GM21529 (cell line): ENCODE data around the gene SLC7A14.

ENCODE experiments used
- ATAC-seq: cut with Tn5 transposase; IDR thresholded peaks from one replicate; pipeline ENCODE4 v1.9.1; 2021; ENCODE audit not compliant: unreplicated experiment

Gene SLC7A14

DNA sequence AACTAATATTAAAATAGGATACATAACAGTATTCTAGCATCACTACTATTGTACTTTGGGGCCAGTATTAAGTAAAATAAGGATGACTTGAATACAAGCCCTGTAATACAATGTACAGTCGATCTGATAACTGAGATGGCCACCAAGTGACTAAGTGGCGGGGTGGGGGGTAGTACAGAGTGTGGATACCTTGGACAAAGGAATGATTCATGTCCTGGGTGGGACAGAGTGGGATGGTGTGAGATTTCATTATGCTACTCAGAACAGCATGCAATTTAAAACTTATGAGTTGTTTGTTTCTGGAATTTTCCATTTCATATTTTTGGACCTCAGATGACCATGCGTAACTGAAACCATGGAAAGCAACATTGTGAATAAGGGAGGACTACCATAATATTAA, 46.0 kb downstream of the SLC7A14 start:
- no peak for ATAC-seq

DNA sequence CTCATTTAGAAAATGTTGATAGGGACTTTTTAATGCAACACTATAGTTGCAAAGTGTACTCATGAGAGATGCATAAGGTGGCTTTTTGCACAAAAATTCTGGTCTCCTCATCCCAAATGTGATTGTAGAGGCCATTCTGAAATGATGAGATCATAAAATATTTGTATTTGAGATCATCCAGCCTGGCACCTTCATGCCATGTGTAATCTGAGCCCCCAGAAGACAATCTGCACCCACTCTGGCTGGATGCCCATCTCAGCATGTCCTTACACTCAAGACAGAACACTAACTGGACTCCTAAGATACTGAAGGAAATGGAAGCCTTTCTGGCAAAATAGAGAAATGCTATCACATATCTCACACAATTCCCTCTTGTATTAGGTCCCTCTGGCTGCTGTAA, 49.2 kb downstream of the SLC7A14 start:
- no peak for ATAC-seq

DNA sequence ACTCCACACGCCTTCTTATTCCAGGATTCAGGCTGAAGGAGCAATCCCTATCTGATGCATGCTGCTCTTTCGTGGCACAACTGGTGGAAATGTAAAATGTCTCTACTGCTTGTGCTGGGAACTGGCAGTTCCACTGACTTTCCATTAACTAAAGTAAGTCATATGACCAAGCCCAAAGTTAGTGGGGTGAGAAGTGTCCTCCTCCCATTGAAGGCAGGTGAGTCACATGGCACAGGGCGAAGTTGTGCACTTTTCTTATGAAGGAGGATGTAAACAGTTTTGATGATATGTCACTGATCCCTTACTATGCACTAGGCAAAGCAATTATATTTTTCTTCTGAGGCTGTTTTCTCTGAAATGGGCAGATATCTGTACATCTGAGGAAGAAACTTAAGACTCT, 51.6 kb downstream of the SLC7A14 start:
- no peak for ATAC-seq

DNA sequence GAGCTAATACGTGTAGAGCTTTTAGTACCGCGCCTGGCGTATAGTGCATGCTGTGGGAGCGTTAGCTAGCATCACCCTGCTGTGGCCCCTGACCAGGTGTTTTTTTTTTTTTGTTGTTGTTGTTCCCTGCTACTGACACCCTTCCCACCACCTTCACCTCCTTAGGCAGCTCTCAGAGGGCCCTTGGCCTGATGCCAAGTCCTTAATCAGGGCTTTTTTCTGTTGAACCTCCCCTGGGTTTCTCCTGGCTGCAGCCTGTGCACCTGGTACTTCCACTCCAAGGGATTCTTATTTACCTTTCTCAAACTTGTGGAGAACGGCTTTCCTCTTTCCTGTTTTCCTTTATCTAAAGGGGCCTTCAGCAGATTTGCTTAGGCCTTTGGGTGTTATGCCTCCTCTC, 53.3 kb downstream of the SLC7A14 start:
- no peak for ATAC-seq

DNA sequence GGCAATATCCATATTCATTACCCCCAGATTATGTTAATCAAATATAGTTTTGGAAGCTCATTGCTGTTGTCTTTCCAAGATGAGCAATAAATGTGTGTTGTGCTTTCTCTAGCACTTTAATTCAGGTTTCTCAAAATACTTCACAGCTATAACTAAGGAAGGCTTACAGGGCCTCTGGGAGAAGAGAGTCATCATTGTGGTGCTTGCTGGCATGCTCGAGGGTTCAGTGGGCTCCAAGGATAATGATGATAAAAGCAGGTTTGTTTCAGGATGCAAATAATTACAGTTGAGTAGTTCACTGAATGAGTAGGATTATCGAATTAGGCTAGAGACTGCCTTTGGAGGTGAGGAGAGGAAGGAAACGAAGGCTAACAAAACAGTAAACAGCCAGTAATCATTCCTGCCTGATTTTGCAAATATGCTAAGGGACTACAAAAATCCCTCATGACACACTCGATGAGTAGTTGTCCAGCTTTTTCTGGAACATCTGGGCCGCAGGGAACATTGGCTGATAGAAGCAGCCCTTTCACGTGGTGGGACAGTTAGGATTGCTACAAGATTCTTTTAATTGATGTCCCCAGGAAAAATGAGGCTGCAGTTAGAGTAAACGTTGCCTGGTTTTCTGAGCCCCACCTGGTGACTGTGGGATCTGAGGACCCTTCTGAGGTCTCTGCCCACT, 54.1 kb downstream of the SLC7A14 start:
- no peak for ATAC-seq

DNA sequence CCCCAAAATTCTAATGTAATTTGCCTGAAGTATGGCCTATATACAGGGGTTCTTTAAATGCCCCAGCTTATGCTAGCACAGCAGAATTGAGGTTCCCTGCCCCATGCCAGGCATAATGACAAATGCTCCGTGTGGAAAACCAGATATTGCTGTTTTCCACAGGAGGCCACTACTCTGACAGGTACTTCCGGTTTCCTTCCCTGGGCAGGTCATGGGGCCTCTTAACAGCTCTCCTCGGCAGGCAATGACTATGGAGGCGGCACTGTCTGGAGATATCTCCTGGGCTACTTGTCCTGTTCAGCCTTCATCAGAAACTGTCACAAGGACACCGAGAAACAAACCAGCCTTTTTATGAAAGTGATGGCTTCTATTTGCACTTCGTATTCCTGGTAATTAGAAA, 54.8 kb downstream of the SLC7A14 start:
- no peak for ATAC-seq

DNA sequence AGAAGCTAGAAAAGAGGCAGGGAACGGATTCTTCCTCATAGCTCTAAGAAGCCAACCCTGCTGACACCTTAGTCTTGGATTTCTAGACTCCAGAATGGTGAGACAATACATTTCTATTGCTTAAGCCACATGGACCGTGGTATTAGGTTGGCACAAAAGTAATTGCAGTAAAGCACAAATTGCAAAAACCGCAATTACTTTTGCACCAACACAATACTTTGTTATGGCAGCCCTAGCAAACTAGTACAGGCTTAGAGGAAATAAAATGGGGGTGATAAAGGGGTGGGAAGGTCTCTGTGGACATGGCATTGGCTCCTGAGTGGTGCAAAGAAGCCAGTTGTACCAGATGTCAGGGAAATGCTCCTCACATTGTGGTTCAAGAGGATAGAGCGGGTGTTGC, 56.0 kb downstream of the SLC7A14 start:
- no peak for ATAC-seq

DNA sequence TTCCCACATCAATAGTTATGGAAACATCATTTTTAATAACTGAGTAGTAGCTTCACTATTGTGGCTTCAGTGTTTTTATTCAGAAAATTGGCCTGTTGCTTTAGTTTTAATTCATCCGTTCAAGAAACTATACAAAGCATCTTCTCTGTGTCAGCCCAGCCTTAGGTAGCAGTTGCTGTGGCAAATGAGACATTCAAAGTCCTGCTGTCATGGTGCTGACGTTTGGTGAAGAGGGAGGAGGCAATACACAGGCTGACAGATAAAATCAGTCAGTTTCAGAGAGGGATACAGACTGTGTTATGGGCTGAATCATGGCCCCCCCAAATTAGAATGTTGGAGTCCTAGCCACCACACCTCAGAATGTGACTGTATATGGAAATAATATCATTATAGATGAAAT, 56.5 kb downstream of the SLC7A14 start:
- no peak for ATAC-seq

DNA sequence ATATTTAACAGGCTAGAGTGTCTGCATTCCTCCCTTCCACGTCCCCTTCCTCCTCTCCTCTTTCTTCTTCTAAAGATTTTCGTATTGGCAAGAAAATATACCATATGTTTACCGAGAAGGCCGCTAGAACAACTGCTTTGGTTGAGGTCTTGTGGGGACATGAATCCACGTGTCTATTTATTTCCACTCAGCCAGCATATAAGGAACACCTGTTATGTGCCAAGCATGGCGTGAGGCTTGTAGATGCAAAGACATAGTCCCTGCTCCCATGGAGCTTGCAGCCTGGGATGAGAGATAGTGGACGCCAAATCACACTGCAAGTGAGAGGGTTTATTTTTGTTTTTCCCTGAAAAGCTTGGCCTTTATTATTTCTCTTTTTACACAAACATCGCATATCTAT, 57.1 kb downstream of the SLC7A14 start:
- ATAC-seq, result no peak

DNA sequence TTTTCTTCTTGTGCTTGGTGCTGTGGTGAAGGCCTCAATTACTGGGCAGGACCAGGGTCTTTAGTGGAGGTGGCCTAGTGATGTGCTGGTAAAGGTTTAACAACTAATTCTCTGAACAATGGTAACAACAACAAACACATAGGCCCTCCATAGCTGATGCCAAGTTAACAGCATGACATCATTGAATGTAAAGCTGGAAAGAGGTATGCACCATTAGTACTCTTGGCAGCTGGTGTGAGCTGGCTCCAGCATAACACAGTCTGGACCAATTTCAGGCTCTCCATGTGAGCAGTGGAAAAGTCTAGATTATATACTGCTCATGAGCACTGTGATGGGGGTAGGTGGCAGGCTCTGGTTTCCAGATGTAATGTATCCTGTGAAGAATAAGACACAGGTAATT, 61.8 kb downstream of the SLC7A14 start:
- ATAC-seq, result no peak

DNA sequence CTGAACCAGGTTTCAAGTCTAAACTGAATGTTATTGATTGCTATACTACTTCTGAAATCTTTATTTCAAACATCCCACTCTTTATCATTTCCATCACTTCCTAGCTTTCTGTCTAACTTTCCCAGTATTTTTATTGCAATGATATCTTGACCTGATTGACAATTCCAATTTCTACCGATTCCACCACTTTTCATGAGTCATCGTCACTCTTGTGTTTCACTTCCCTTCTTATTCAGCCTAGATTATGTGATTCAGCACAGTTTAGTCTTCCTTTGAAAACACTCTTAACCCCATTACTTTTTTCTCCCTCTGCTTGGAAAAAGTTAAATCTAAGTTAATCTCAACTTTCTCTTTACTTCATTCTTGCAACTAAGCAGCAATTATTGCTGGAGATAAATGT, 62.6 kb downstream of the SLC7A14 start:
- ATAC-seq, result no peak

DNA sequence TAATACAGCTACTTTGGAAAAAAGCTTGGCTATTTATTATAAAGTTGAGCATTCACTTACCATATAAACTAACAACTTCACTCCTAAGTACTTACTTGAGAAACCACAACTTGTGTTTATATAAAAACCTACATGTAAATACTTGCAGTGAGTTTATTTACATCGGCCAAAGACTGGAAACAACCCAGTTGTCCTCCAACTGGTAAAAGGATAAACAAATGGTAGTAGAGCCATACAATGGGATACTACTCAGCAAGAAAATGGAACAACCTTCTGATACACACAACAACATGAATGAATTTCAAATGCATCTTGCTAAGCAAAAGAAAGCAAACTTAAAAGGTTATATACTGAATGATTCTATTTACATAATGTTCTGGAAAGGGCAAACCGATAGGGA, 63.7 kb downstream of the SLC7A14 start:
- ATAC-seq, result no peak

DNA sequence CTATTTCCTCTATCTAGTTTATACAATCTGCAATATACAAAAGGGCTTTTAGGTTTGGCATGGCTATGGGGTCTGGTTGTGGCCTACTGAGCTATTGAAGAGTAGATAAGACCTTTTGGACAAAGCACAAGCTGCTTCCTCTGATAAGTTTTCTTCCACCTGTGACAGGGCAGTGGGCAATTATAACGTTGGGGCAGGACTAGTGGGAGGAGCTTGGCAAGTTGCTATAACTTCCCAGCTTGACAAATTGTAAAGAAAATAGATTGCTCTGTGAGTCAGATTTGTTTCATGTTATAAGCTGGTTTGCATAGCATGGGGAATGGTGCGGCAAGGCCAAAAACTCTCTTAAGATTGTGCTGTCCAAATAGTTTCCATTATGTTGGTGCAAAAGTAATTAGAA, 64.9 kb downstream of the SLC7A14 start:
- ATAC-seq, result no peak

DNA sequence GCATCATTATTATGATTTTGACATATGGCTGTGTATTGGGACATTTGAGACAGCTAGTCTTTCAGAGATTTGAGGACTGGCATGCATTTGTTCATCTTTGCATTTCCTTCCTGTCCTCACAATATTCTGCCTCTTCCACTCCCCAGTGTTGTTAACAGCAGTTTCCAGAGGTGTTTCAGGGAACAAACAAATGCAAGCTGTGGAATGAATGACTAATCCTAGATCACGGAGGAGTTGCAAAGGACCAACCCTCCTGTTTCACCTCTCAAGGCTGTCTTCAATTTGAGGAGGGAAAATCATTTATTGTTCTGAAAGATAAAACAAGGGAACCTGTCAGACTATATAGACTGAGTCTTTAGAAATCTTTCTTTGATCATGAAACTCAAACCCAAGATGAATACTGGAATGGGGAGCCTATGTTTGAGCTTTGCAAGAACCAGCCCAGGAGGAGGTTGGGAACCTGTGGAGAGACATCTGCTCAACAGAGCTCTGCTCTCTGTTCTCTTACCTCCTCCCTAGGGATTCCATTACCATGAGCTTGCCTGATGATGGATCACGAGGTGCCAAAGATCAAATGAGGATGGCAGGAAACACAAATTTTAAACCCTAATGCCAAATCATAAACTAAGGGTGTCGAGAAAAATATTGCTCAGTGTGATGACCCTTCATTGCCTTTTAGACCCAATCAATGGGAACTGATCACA, 68.5 kb downstream of the SLC7A14 start:
- no peak for ATAC-seq

DNA sequence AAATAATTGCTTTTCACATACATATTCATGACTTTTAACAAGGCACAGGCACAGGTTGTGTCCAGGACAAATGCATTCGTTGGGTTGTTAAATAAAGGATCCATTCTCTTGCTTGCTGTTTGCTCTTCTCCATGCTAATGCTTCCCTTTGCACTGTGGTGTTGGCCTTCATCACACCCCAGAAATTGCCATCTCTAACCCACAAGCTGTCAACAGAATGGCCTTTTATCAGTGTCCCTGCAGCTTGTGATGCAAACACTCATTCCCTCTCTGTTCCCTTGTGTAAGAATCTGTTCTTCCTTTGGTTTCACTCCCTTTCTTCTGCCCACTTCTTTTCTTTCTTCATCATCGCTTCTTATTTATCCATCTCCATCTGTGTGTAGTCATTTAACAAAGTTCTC, 72.2 kb downstream of the SLC7A14 start:
- ATAC-seq, result no peak

DNA sequence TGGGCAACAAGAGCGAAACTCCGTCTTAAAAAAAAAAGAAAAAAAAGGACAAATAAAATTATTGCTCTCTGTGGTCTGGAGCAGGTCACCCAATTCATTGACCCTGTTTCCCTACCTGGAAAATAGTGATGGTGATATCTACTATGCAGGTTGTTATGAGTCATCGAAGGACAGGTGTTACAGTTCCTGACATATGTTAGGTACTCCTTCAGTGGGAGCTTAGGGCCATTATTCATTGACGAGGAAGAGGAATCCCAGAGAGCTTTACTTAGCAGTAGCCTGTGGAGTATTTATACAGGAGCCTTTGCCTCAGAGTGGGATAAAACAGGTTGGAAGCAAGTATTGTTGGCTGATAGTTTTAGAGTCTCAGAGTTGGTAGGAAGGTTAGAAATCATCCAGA, 74.5 kb downstream of the SLC7A14 start:
- no peak for ATAC-seq

DNA sequence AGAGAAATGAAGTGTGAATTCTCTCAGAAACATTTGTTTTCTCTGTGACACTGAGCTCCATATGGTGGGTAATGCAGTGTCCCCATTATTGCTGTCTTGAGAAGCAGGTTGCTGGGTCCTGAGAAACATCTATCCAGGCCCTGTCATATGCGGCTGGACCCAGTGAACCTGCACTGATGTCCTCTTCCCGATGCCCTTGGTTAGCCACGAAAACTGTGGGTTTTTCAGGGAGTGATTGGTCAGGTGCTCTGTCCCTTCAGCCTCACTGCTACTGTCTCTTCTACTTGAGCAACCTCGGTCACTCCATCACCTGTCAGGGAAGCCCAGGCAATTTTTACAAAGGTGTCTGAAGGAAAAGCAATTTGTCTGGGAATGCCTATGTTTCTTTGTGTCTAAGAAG, 77.0 kb downstream of the SLC7A14 start:
- ATAC-seq, result no peak

DNA sequence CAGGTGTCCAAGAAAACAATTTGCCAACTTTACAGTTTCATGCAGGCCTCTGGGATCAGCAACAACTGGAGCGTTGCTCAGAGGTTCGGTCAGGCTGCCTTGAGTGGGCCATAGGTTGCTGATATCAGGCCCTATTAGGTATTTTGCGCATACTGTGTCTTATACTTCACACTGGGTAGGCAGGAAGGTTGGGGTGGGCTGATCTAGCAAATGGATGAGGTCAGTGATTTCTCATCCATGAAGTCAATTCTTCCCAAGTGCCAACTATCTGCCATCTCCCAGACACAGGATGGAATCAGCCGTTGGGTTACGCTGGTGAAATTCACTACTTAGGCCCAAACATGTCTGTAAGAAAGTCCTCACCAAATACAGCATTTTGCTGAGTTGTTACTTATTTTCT, 77.6 kb downstream of the SLC7A14 start:
- no peak for ATAC-seq

DNA sequence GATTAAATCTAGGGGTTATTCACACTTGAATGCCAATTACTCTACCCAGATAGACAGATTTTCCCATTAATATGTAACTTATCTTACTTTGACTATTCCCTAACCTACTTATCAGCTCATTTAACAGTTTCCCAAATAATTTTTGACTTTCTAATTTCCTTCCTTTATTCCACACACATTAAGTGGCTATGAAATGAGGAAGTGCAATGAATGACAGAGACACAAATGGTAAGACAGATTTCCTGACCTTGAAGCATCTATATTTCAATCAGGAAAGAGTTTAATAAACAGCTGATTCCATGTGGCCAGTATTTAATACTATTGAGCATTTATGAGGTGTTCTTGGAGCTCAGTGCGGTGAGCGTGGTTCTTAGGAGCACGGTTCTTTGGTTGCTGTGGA, 78.8 kb downstream of the SLC7A14 start:
- ATAC-seq, result no peak

DNA sequence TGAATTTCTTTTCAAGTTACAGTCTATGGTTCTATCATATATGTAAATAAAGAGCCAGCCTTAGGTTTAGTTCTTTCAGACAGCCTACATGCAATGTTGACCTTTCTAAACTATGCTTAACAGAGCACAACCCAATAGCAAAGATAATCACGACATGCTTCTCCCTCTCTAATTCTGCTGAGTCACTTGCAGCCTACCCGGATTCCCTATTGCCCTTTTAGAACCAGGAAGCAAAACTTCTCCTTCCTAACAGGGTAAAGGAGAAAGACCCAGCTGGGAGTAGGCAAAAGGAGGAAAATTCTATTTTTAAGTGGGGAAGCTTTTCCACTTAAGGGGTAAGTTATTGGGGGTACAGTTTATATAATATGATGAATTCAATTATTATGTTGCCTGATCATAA, 79.3 kb downstream of the SLC7A14 start:
- ATAC-seq, result no peak

DNA sequence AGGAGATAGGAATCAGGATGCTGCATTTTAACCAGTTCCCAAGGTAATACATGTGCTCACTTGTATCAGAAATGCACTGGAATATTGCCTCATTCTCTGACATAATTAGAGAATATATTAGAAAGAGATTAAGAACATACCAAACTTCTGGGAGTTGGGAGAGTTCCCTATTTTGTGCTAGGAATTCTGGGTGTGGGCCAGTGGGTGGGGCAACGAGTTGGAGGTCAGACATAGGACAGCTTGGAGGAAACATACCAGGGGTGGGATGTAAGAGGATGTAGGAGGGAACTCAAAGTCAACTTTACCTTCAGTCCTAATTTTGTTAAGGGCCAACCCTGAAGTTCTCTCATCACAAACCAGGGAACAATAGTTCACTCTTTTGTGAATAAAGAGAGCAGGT, 83.6 kb downstream of the SLC7A14 start:
- no peak for ATAC-seq

DNA sequence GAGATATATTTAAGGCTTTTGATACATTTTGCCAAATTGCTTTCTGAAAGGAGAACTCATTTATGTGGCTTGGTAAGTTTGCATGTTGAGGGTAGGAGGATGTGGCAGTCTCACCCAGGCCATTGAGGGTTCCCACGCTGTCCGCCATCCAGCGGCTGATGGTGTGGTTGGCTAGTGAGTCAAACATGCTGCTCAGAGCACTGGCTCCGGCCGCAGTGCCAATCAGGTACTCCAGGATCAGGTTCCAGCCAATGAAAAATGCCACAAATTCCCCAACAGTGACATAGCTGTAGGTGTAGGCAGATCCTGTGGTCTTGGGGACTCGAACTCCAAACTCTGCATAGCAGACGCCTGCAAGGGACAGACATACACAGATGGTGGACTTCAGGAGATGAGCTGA, 84.9 kb downstream of the SLC7A14 start:
- no peak for ATAC-seq

DNA sequence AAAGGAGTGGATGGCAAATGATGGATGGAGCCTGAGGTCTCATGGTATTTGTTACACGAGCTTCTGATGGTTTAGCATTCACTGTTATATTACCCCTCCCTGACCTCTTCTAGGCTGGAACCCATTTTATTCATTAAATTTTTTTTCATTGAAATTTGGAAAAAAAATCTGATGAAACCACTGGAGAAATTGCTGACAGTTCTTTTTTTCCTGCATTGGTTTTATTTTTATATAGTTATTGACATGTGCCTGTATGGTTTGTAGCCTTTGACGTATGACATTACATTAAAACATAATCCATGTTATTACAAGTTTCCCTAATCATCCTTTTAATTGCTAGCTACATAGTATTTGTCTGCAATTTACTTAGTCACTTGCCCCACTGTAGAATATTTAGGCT, 85.4 kb downstream of the SLC7A14 start:
- ATAC-seq, result no peak
